ENCODE results near the gene RASGEF1B. TPM values are rescaled to one million over a fixed set of nuclear protein-coding genes. Genes with fewer than 3 reads are reported as not detected.

The RASGEF1B gene
- total and polyA plus RNA-seq, 2 of the 4 experiments (the other 2 are of a cell fraction): 0.09 to 0.36 TPM

GRCh38 chr4:81405900-81406401 is 65.8 kb downstream of the RASGEF1B start:
- H2AFZ ChIP-seq (replicated peaks; ENCODE audit: low read length, poor library complexity): no peak overlapping the region
- BruUV-seq (replicated peaks): no TSS peak
- no peak overlapping the region for H3K4me3 ChIP-seq (ENCODE audit: insufficient read depth, low read depth, low read length)
- no peak overlapping the region for H2AK9ac ChIP-seq (replicated peaks; ENCODE audit: low read depth, low read length, poor library complexity)
- peak; percentile 77 for ATAC-seq (ENCODE audit: low read depth)
- H3K4me1 ChIP-seq (ENCODE audit: control insufficient read depth, insufficient read depth, low read length): no peaks in the 10 kb centered on the region
- dilution Hi-C loops (cut with HindIII; ENCODE audit: low sequenced_read_pairs, unreplicated experiment): loop anchor here (25.0 kb wide), 1 partner anchor 431 kb away; no protein-coding TSS in a partner anchor
- no peaks in the 10 kb centered on the region for H3K36me3 ChIP-seq (ENCODE audit: control insufficient read depth, insufficient read depth, low read length)
- no peak overlapping the region for H4K91ac ChIP-seq (ENCODE audit: insufficient read depth, low read depth, low read length)
- WGBS, 2 experiments (ENCODE audit: extremely low coverage in 2 of 2, insufficient read length in 1 of 2): no CpG with 5 or more reads among the region's 4 CpGs
- H3K27me3 ChIP-seq (ENCODE audit: control insufficient read depth, insufficient read depth, low read length): no peaks in the 10 kb centered on the region; the same call in none of the 2 replicates
- no peak overlapping the region for H3K14ac ChIP-seq (replicated peaks; ENCODE audit: low read depth, low read length)
- H3K4ac ChIP-seq (ENCODE audit: low read depth, low read length): no peak overlapping the region
- TF ChIP-seq ELK1 (IDR thresholded peaks at IDR 0.05; ENCODE audit: borderline replicate concordance, low read depth, low read length): no peak
- TF ChIP-seq SMC3 (IDR thresholded peaks at IDR 0.05; ENCODE audit: low read depth, low read length): peak; percentile 70
- TF ChIP-seq RAD21 (IDR thresholded peaks at IDR 0.05; ENCODE audit: low read length): peak; percentile 64
- TF ChIP-seq CEBPB (IDR thresholded peaks at IDR 0.05; ENCODE audit: low read depth, low read length): peak; percentile 100
- peak; percentile 72 for TF ChIP-seq CTCF (conservative IDR thresholded peaks at IDR 0.05; ENCODE audit: low read depth, low read length)
- no peak overlapping the region for H2BK20ac ChIP-seq (ENCODE audit: low read depth, low read length)
- DNase-seq: peak; percentile 77
- ChIA-PET POLR2A (ENCODE audit: unreplicated experiment) (no interaction called here), CTCF (interaction anchor here (0.6 to 0.7 kb wide), 2 partner anchors 39 to 294 kb away, joined by 3 read pairs; no protein-coding TSS in a partner anchor)
- H3K56ac ChIP-seq (ENCODE audit: extremely low read depth, insufficient read depth, low read length): no peak overlapping the region
- no peak overlapping the region for H4K8ac ChIP-seq (ENCODE audit: low read depth in 2 of 2, low read length in 2 of 2)
- H4K5ac ChIP-seq (ENCODE audit: low read depth, low read length): no peak overlapping the region
- intact Hi-C loops (cut with micrococcal nuclease): loop anchor here (1.0 to 5.0 kb wide), 6 partner anchors 61 to 956 kb away; no protein-coding TSS in a partner anchor
- no peak overlapping the region for H2BK15ac ChIP-seq (ENCODE audit: low read depth, low read length)
- H3K23ac ChIP-seq (ENCODE audit: low read depth, low read length): no peak overlapping the region
- no peaks in the 10 kb centered on the region for H4K20me1 ChIP-seq (ENCODE audit: insufficient read depth, low read length)
- in situ Hi-C loops (cut with MboI; ENCODE audit: low sequenced_read_pairs): loop anchor here (10.0 kb wide), 2 partner anchors 439 to 799 kb away; no protein-coding TSS in a partner anchor
- no peaks in the 10 kb centered on the region for H3K9me1 ChIP-seq (ENCODE audit: insufficient read depth, low read length)
- H3K4me2 ChIP-seq (ENCODE audit: low read depth, low read length): no peak overlapping the region
- no peaks in the 10 kb centered on the region for H3K9me3 ChIP-seq (ENCODE audit: control insufficient read depth, insufficient read depth, low read length)
- no peak overlapping the region; the same call in 1 of the 2 replicates for H3K9ac ChIP-seq (ENCODE audit: low read depth, low read length)
- no peaks in the 10 kb centered on the region for H3K79me1 ChIP-seq (ENCODE audit: low read depth in 1 of 2, low read length in 2 of 2)
- no peak overlapping the region for H3K18ac ChIP-seq (ENCODE audit: low read depth, low read length)
- H2AK5ac ChIP-seq (ENCODE audit: low read depth, low read length): no peak overlapping the region
- no peak overlapping the region for H2BK120ac ChIP-seq (ENCODE audit: low read depth, low read length)
- H3K27ac ChIP-seq (ENCODE audit: insufficient read depth, low read length): no peak overlapping the region
- H2BK5ac ChIP-seq (ENCODE audit: low read depth, low read length, poor library complexity, severe bottlenecking): no peak overlapping the region

Measured in IMR-90 (cell line).